Activated T-cell treated with anti-CD3 and anti-CD28 coated beads for 4 hours (primary cell): ENCODE data around the gene OVOL2.
"Not testable (repeated sequence)": the region's sequence is repeated elsewhere in the genome, so short reads cannot be mapped to it uniquely, and the experiment has no call there.

ENCODE experiments used
- DNase-seq: peaks from one replicate; pipeline ENCODE4 v3.0.0-alpha.2; 2020

The OVOL2 gene

GRCh38 chr20:18057101-18057993 is at the start of gene OVOL2:
OVOL2 (minus strand) TSS chr20:18057916; CDS start chr20:18057634, 282 bp downstream.
- no peak for DNase-seq

DNA sequence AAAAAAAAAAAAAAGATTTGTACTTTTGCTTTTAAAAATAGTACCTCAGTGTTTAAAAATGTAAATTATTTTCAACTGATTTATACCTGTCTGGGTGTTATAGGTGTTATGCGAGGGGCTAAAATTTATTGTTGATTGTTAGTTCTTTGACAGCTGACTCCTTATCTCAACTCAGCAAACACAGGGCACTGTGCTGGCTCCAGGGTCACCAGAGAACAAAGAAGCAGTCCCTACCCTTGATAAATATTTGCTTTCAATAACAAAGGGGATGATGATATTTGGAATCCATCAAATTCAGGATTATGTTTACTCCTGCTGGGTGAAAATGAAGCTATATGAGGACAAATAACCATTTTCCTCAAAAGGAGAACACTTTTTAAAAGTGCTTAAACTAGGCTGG is 45.8 kb upstream of the OVOL2 start:
- DNase-seq = no peak

DNA sequence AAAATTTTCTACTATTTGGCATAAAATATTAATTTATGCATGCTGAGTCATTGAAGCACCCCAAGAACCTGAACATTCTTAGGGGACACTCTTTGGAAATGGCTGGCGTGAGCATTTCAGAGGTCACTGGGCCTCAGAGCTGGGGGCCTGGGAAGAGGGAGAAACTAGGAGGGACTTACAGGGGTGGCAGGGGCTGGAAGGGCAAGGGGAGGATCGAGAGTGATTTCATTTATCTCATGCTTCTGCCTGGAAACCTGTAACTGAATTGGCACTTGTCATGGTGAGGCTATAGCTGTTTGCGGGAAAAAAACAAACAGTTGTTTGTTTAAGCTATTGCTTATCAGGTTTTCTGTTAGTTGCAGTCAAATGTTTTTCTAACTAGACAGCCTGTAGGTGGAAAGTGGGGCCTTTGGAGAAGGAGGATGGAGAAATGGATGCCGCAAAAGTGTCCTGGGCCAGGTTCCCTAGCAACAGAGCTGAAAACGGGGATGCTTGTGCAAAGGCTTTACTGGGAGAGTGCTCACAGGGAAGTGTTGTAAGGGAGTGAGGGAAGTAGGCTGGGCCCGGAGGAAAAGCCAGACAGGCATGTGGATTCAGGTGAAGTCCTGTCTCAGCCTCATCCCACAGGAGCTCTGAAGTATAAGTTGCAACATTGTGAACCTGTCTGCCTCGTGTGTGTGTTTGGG is 43.6 kb upstream of the OVOL2 start:
- DNase-seq = no peak

DNA sequence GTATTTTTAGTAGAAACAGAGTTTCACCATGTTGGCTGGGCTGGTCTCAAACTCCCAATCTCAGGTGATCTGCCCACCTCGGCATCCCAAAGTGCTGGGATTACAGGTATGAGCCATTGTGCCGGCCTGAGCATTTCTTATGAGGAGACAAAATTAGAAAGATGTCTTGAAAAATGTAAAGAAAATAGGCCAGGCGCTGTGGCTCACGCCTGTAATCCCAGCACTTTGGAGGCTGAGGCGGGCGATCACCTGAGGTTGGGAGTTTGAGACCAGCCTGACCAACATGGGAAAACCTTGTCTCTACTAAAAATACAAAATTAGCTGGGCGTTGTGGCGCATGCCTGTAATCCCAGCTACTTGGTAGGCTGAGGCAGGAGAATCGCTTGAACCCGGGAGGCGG is 42.9 kb upstream of the OVOL2 start:
- DNase-seq = not testable (repeated sequence)

GRCh38 chr20:18094191-18094590 is 36.5 kb upstream of the OVOL2 start:
- DNase-seq = no peak

GRCh38 chr20:18093388-18093787 is 35.7 kb upstream of the OVOL2 start:
- no peak for DNase-seq

DNA sequence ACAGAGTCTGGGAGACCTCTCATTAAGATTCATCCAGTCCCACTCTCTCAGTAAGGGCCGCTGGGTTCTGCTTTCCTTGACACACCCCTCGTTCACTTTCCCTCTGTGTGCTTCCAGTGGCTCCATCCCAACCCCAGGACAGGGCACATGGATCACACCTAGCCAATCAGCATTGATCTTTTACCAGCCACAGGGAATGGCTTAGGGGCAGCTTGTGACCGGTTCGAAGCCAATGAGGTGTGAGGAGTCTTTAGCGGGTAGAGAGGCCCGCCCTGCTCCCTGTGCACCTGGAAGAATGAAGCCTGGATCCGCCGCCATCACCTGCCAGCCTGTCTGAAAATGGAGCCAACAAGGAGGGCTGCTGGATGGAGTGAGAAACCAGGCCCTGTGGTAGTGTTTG is 35.2 kb upstream of the OVOL2 start:
- DNase-seq = no peak

DNA sequence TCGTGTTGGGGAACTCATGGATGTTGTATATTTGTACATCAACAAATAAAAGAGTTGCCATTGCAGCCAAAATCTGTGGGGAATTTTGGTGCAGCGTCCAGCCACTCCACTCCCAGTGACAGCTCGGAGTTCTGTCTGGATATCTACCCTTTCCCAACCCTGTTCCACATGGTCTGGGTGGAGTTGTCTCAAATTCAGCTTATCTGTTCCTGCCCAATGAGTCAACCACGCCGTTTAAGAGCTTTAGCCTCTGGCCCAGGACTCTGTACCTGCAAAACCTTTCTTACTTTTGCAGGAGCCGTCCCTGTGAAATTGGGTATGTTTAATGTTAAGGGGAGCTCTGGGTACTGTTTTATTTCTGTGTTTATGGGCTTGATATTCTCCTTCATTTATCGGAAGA is 33.9 kb upstream of the OVOL2 start:
- DNase-seq = no peak

DNA sequence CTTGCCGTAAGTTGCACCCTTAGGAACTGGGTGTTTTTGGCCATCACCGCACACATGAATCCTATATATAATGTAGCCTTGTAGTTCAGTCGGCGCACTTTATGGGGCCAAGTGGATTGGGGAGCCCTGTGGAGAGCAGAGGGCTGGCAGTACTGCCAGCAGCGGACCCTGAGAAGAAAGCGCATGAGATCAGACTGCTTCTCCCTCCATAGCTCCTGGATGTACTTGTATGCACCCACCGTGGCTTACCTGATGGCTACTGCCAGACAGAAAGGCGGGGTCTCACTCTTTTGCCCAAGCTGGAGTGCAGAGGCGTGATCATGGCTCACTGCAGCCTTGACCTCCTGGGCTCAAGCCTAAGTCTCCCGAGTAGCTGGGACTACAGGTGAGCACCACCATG is 32.8 kb upstream of the OVOL2 start:
- DNase-seq = no peak

DNA sequence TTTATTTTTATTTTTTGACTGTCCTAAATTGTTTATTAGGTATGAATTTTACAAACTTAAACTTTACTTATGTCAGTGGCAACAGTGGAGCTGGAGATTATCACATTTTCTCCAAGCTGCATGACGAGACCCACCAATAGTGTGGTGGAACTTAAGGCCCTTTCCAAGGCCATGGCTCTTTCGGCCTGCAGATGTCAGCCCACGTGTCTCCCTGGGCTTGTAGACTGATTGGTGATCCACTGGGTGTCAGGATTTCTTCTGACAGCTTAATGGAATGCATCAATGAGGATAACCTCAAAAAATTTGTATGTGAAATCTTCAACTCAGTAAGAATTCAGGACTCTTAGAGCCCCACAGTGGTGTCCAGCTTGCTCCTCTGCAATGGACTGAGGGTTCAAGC is 32.3 kb upstream of the OVOL2 start:
- no peak for DNase-seq

GRCh38 chr20:18088841-18089240 is 31.1 kb upstream of the OVOL2 start:
- not testable (repeated sequence) for DNase-seq

DNA sequence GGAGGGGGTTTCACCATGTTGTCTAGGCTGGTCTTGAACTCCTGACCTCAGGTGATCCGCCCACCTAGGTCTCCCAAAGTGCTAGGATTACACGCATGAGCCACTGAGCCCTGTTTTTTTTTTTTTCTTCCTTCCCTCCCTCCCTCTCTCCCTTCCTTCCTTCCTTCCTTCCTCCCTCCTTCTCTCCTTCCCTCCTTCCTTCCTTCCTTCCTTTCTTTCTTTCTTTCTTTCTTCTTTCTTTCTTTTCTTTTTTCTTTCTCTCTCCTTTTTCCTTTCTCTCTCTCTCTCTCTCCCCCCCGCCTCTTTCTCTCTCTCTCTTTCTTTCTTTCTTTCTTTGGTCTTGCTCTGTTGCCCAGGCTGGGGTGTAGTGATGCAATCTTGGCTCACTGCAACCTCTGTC is 30.6 kb upstream of the OVOL2 start:
- DNase-seq = not testable (repeated sequence)

GRCh38 chr20:18087054-18087453 is 29.3 kb upstream of the OVOL2 start:
- no peak for DNase-seq

DNA sequence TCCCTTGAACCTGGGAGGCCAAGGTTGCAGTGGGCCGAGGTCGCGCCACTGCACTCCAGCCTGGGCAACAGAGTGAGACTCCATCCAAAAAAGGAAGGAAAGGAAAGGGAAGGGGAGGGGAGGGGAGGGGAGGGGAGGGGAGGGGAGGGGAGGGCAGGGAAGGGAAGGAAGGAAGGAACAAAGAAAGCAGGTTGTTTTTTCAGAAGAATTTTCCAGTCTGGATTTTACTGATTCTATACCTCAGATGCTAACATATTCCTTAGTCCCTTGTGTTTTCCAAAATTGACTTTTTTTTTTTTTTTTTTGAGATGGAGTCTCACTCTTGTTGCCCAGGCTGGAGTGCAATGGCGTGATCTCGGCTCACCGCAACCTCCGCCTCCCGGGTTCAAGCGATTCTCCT is 23.1 kb upstream of the OVOL2 start:
- not testable (repeated sequence) for DNase-seq

DNA sequence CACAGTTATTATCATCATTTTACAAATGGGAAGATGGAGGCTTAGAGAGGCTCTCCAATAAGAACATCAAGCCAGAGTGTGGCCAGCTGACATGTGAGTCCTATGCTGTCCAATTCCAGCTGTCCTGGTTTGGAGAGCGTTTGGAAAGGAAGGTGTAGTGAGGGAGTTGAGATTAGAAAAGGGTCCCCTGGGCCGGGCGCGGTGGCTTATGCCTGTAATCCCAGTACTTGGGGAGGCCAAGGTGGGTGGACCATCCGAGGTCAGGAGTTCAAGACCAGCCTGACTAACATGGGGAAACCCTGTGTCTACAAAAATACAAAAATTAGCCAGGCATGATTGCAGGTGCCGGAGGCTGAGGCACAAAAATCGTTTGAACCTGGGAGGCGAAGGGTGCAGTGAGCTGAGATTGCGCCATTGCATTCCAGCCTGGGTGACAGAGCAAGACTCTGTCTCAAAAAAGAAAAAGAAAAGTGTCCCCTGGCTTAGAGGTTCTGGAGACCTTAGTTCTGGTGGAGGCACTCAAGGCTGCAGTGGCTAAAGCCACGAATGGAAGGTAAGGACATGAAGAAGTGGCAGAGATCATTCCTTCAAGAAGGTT is 22.1 kb upstream of the OVOL2 start:
- no peak for DNase-seq

DNA sequence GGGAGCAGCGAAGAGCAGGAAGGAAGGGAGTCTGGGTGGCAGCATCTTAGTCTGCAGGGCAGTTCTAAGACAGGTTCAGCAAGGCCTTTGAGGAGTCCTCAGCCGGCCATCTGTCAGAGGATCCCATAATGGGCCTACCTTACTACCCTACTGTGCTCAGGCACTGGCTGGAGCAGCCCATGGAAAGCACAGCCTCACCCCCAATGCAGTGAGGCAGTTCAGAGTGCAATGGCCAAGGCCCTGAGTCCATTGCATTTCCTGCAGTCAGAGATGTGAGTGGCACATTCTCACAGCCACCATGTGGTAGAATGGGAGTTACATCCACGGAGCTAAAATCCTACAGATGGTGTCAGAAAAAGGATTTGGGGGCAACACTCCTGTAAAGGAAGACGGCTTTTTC is 19.4 kb upstream of the OVOL2 start:
- no peak for DNase-seq

GRCh38 chr20:18072532-18072931 is 14.8 kb upstream of the OVOL2 start:
- no peak for DNase-seq

GRCh38 chr20:18066421-18067333 is 9.0 kb upstream of the OVOL2 start:
- no peak for DNase-seq

- DNase-seq = no peak
Measured at GRCh38 chr20:18063676-18064075, 6.0 kb upstream of the OVOL2 start.

GRCh38 chr20:18059603-18060002 is 1.9 kb upstream of the OVOL2 start:
- DNase-seq = no peak

DNA sequence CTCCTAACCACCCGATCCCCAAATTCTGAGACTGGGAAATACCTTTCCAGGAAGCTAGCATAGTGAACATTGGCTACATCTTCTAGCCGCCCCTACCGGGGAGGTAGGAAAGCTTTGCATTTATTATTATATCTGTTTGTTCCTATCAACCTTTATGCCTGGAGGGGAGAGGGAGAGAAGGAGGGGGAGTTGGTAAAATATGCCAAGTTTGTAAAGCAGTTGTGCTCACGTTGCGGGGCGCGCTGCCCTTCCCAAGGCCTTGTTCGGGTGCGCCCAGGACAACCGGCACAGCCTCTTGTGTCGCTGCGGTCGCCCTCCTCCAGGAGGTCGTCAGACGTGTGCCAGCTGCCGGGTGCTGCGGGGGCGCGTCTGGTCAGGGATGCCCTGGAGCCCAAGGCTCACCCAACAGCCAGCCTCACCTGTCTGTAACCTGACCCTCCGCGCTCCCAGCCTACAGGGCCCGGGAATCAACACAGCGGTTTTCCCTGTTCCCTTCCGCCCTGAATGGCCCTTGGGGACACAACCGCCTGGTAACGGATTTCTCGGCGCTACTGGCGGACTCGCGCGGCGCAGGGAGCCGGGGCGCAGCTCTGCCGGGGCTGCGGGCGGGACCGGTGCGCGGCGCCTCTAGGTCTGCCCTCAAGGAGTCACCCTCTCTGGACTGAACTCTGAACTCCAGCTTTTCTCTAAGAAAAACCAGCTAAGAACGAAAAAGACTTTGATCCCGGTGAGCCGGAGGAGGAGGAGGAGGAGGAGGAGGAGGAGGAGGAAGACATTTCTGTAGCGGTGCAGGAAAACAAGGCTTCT is 1.1 kb upstream of the OVOL2 start:
- DNase-seq = no peak

- no peak for DNase-seq
Measured at GRCh38 chr20:18057994-18058349, 256 bp upstream of the OVOL2 start.
